Sigmoid colon (tissue), 4 donors: ENCODE measurements around the gene OR10G8.

Experiments used
- CTCF ChIP-seq, 4 experiments: fragments of 450-650 bp in 3 of 4; fragments of 200-600 bp in 1 of 4; IDR thresholded peaks; one replicate each; pipeline ENCODE4 v1.5.1; 2016 to 2019; ENCODE audit warnings: antibody characterized with exemption in 4 of 4, mild to moderate bottlenecking in 3 of 4, moderate library complexity in 2 of 4
- EP300 ChIP-seq, 4 donors: sonication (generic); formaldehyde crosslinking; IDR thresholded peaks; one replicate each; pipeline ENCODE4 v1.6.1; 2017; ENCODE audit warnings: antibody characterized with exemption in 4 of 4
- POLR2AphosphoS5 ChIP-seq, 4 donors: sonication (generic); formaldehyde crosslinking; IDR thresholded peaks; one replicate each; pipeline ENCODE4 v1.6.1; 2017; ENCODE audit warnings: antibody characterized with exemption in 4 of 4

GRCh38 chr11:124075492-124075840 lies 48.9 kb downstream of the OR10G8 start:
- no peak for TF ChIP-seq POLR2AphosphoS5 (IDR thresholded peaks at IDR 0.05)
- TF ChIP-seq CTCF (IDR thresholded peaks at IDR 0.05), result no peak
- no peak for TF ChIP-seq EP300 (IDR thresholded peaks at IDR 0.05)
